GM19035 (cell line): Measurements from ENCODE around the gene CORO1A.
"Not testable (repeated sequence)": the region's sequence is repeated elsewhere in the genome, so short reads cannot be mapped to it uniquely, and the experiment has no call there.

Source experiments
- ATAC-seq: cut with Tn5 transposase; IDR thresholded peaks from one replicate; pipeline ENCODE4 v1.9.1; 2021; ENCODE audit not compliant: unreplicated experiment

CORO1A gene

GRCh38 chr16:30183233-30184095 lies at the start of gene CORO1A:
CORO1A (plus strand) TSS chr16:30183602; CDS start chr16:30185210, 1,608 bp downstream.
- ATAC-seq, result peak; percentile 47

- no peak for ATAC-seq
These were observed 46.3 kb upstream of the CORO1A start for GRCh38 chr16:30136971-30137605.

- ATAC-seq, result no peak
These were observed 45.5 kb upstream of the CORO1A start for GRCh38 chr16:30137897-30138296.

- no peak for ATAC-seq
These were observed 43.6 kb upstream of the CORO1A start for GRCh38 chr16:30139583-30140481.

- ATAC-seq, result no peak
These were observed 41.7 kb upstream of the CORO1A start for GRCh38 chr16:30141750-30142149.

GRCh38 chr16:30142672-30143346 lies 40.6 kb upstream of the CORO1A start:
- no peak for ATAC-seq

- no peak for ATAC-seq
These were observed 40.1 kb upstream of the CORO1A start for GRCh38 chr16:30143347-30143702.

- ATAC-seq, result no peak
These were observed 39.4 kb upstream of the CORO1A start for GRCh38 chr16:30144017-30144416.

- ATAC-seq, result no peak
These were observed 38.5 kb upstream of the CORO1A start for GRCh38 chr16:30144917-30145316.

- ATAC-seq, result no peak
These were observed 37.7 kb upstream of the CORO1A start for GRCh38 chr16:30145657-30146056.

- no peak for ATAC-seq
These were observed 35.4 kb upstream of the CORO1A start for GRCh38 chr16:30147843-30148510.

- no peak for ATAC-seq
These were observed 34.0 kb upstream of the CORO1A start for GRCh38 chr16:30149250-30149930.

GRCh38 chr16:30151091-30151490 lies 32.3 kb upstream of the CORO1A start:
- no peak for ATAC-seq

- ATAC-seq, result no peak
These were observed 30.9 kb upstream of the CORO1A start for GRCh38 chr16:30152517-30152916.

GRCh38 chr16:30155188-30155587 lies 28.2 kb upstream of the CORO1A start:
- ATAC-seq, result no peak

- ATAC-seq, result no peak
These were observed 26.2 kb upstream of the CORO1A start for GRCh38 chr16:30157214-30157613.

GRCh38 chr16:30163538-30163937 lies 19.9 kb upstream of the CORO1A start:
- ATAC-seq, result no peak

- ATAC-seq, result no peak
These were observed 17.1 kb upstream of the CORO1A start for GRCh38 chr16:30166202-30166902.

GRCh38 chr16:30168746-30169145 lies 14.7 kb upstream of the CORO1A start:
- ATAC-seq, result not testable (repeated sequence)
